ENCODE measurements around the gene USP9X. TPM values are rescaled to one million over a fixed set of nuclear protein-coding genes. Genes with fewer than 3 reads are reported as not detected.

Gene USP9X
- total and polyA plus RNA-seq, 2 donors (not counting 3 experiments of a cell fraction or from before 2014, with no cell fraction given): 13.7 to 66.8 TPM

GRCh38 chrX:41265615-41266014 is 180.4 kb downstream of the USP9X start:
- FAIRE-seq (no peak), DNase-seq (ENCODE audit: low read depth, low spot score) (no peak)
- no TSS peak for BruUV-seq (replicated peaks)
- H3K27me3 ChIP-seq (ENCODE audit: control insufficient read depth in 2 of 2, insufficient read depth in 2 of 2, low read length in 2 of 2): no peaks in the 10 kb centered on the region
- H3K9me1 ChIP-seq (replicated peaks; ENCODE audit: control insufficient read depth, extremely low read depth, insufficient read depth, low read length): no peaks in the 10 kb centered on the region
- TF ChIP-seq GATA2 (IDR thresholded peaks at IDR 0.05; ENCODE audit: insufficient read depth, insufficient read length, low read depth, low read length) (no peak), JUN (IDR thresholded peaks at IDR 0.05; ENCODE audit: borderline replicate concordance, insufficient read depth, insufficient read length, low read depth) (no peak), MYC (IDR thresholded peaks at IDR 0.05; ENCODE audit: low read depth, low read length) (no peak), CTCF (IDR thresholded peaks at IDR 0.05; ENCODE audit: extremely low read depth in 1 of 2, insufficient read depth in 1 of 2, low read depth in 1 of 2, low read length in 2 of 2) (no peak), POLR2AphosphoS5 (IDR thresholded peaks at IDR 0.05; ENCODE audit: insufficient read depth, low read depth, low read length) (no peak), EZH2 (IDR thresholded peaks at IDR 0.05; ENCODE audit: borderline replicate concordance, low read depth, low read length, severe bottlenecking) (no peak), FOS (IDR thresholded peaks at IDR 0.05; ENCODE audit: borderline replicate concordance, insufficient read depth, low read length) (no peak), POLR2A (IDR thresholded peaks at IDR 0.05; ENCODE audit: low read depth, low read length) (no peak)
- TF ChIP-seq, protein P1, sequence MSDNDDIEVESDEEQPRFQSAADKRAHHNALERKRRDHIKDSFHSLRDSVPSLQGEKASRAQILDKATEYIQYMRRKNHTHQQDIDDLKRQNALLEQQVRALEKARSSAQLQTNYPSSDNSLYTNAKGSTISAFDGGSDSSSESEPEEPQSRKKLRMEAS (IDR thresholded peaks at IDR 0.05; ENCODE audit: insufficient read depth, insufficient read length): no peak
- no peak overlapping the region for H3K4me2 ChIP-seq (ENCODE audit: insufficient read depth, low read length)
- ChIA-PET POLR2A (no interaction called here), CTCF (interaction anchor here (0.9 to 1.1 kb wide), 2 partner anchors 47 to 52 kb away, joined by 3 read pairs; no protein-coding TSS in a partner anchor)
- no peak overlapping the region for H3K27ac ChIP-seq (ENCODE audit: insufficient read depth, low read depth, low read length)
- no peaks in the 10 kb centered on the region for H4K20me1 ChIP-seq (replicated peaks; ENCODE audit: control insufficient read depth, extremely low read depth, insufficient read depth, low read length)
- no peaks in the 10 kb centered on the region for H3K4me1 ChIP-seq (ENCODE audit: control insufficient read depth, extremely low read depth, insufficient read depth, low read length)
- H3K4me3 ChIP-seq (replicated peaks in 1 of 3; ENCODE audit: insufficient read depth in 1 of 3, low read depth in 1 of 3, low read length in 3 of 3): no peak overlapping the region
- H3K9me3 ChIP-seq (replicated peaks; ENCODE audit: control insufficient read depth, insufficient read depth, low read length): no peaks in the 10 kb centered on the region
- dilution Hi-C loops (cut with MboI; ENCODE audit: extremely low pct_ligation_motif_present, low sequenced_read_pairs): no loop called here
- H3K9ac ChIP-seq (replicated peaks; ENCODE audit: extremely low read depth, insufficient read depth, low read length): no peak overlapping the region
- intact Hi-C loops (cut with micrococcal nuclease): no loop called here
- no peaks in the 10 kb centered on the region for H3K36me3 ChIP-seq (ENCODE audit: control insufficient read depth in 2 of 2, extremely low read depth in 1 of 2, insufficient read depth in 2 of 2, low read length in 2 of 2)
- H3K79me2 ChIP-seq (ENCODE audit: control insufficient read depth, insufficient read depth, low read length): no peaks in the 10 kb centered on the region
- no peak overlapping the region for H2AFZ ChIP-seq (ENCODE audit: low read depth, low read length)
